Stimulated activated naive B cell treated with anti-CD40 and anti-IgM and Interleukin-4, amounts not matched to agents 10 μg/mL and 1 μg/mL and 100 μg/mL, for 72 hours (primary cell): ENCODE measurements around the gene TRIP10.

Experiments used
- ATAC-seq, 2 donors: fragments of 150-1000 bp; cut with Tn5 transposase; replicated peaks; 2 replicates each; pipeline ENCODE4 v1.10.0; 2021; ENCODE audit warnings: moderate library complexity in 1 of 2
- DNase-seq: peaks from one replicate; pipeline ENCODE4 v3.0.0; 2021
- H3K27ac Mint-ChIP-seq: one replicate; pipeline ENCODE4 v1.8.0; 2022; ENCODE audit warnings: mild to moderate bottlenecking, mixed read lengths
- H3K27me3 Mint-ChIP-seq, 2 donors: one replicate each; pipeline ENCODE4 v1.8.0; 2022; ENCODE audit warnings: mixed read lengths in 2 of 2
- H3K36me3 Mint-ChIP-seq, 2 donors: one replicate each; pipeline ENCODE4 v1.8.0; 2022; ENCODE audit warnings: mixed read lengths in 2 of 2, mild to moderate bottlenecking in 1 of 2
- H3K4me1 Mint-ChIP-seq, 2 donors: one replicate each; pipeline ENCODE4 v1.8.0; 2022; ENCODE audit warnings: mixed read lengths in 2 of 2, mild to moderate bottlenecking in 1 of 2
- H3K4me3 Mint-ChIP-seq, 2 donors: one replicate each; pipeline ENCODE4 v1.8.0; 2022; ENCODE audit warnings: mild to moderate bottlenecking in 2 of 2, mixed read lengths in 2 of 2, moderate library complexity in 1 of 2
- H3K9me3 Mint-ChIP-seq, 2 donors: one replicate each; pipeline ENCODE4 v1.8.0; 2022; ENCODE audit warnings: mixed read lengths in 2 of 2, mild to moderate bottlenecking in 1 of 2

TRIP10 gene

DNA sequence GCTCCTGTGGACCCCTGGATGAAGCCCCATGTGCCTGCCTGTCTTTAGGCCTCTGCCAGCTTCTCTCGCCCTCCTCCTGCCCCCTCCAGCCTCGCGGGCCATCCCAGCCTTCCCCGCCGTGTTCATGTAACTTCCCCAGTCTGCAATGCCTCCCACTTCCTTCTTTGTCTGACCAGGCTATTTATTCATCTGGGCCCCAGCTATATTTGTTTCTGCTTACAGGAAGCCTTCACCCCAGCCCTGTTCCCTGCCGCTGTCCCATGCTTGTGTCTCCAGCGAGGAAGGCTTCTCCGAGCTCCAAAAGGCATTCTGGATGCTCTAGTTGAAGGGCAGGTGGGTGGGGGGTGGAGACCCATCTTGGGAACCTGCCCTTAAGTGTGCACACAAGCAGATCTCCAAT, 11.1 kb upstream of the TRIP10 start:
- peak overlapping the region; percentile 25 to 55 for H3K4me3 Mint-ChIP-seq
- peaks cover 33 to 50% of the 10 kb centered on the region in 2 donors for H3K4me1 Mint-ChIP-seq
- peak overlapping the region; percentile 94 for H3K27ac Mint-ChIP-seq
- peaks cover 18 to 37% of the 10 kb centered on the region in 2 donors for H3K36me3 Mint-ChIP-seq
- ATAC-seq (peak; percentile 74 to 78), DNase-seq (no peak)
- H3K27me3 Mint-ChIP-seq = no peaks in the 10 kb centered on the region
- H3K9me3 Mint-ChIP-seq = no peaks in the 10 kb centered on the region

DNA sequence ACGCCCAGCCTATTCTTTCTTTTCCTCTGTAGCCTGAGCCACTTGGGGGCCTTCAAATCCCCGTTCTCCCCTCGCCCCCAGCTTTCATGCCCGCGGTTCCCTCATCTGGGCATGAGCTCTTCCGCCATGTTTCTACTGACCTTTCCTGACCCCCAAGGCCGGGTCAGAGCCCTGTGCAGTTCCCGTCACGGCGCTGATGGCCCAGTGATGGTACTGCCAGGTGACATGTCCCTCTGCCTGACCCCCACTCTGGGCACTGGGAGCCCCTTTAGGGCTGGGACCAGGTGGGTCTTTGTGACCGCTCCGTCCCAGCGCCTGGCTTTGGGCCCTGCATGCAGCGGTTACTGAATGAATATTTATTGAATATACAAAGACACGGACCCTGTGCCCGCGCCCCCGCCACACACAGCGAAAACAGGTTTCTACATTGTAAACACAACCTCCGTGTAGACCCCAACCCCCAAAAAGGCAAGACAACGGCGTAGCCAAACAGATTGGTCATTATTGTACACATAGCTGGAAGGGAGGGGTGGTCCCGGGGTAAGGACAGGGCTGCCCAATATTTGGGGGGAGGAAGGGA, 9.8 kb upstream of the TRIP10 start:
- peaks cover 20 to 47% of the 10 kb centered on the region in 2 donors for H3K36me3 Mint-ChIP-seq
- H3K27ac Mint-ChIP-seq = peak overlapping the region; percentile 32
- DNase-seq = no peak
- H3K4me3 Mint-ChIP-seq = no peak overlapping the region
- ATAC-seq = no peak
- H3K9me3 Mint-ChIP-seq = no peaks in the 10 kb centered on the region
- no peaks in the 10 kb centered on the region for H3K27me3 Mint-ChIP-seq
- H3K4me1 Mint-ChIP-seq = peaks cover 24 to 37% of the 10 kb centered on the region in 2 donors

DNA sequence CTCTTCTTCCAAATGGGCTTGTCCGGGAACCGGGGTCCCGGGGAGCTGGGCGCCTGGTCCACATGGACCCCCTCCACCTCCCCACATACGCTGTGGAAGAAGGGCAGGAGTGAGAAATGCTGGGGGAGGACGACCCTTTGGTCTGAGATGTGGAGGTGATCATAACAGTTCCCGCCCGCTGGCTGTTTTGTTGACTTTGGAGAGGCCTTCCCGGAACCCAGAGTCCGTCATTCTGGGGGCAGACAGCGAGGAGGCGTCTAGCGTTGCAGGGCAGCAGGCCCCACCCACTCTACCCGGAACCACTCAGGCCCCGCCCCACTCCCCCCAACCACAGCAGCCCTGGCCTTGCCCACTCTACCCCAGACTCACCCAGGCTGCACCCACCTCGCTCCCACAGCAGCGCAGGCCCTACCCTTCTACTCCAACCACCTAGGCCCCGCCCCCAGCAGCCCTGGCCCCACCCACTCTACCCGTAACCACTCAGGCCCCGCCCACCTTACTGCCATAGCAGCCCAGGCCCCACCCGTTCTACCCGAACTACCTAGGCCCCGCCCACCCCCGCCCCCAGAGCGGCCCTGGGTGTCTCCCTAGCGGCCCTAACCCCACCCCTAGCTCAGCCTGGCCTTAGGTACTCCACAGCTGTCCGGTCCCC, 9.2 kb upstream of the TRIP10 start:
- H3K4me3 Mint-ChIP-seq = no peak overlapping the region
- H3K27me3 Mint-ChIP-seq = no peaks in the 10 kb centered on the region
- H3K9me3 Mint-ChIP-seq = no peaks in the 10 kb centered on the region
- DNase-seq (no peak), ATAC-seq (peak; percentile 50 to 54)
- H3K4me1 Mint-ChIP-seq = peaks cover 19 to 31% of the 10 kb centered on the region in 2 donors
- no peak overlapping the region for H3K27ac Mint-ChIP-seq
- H3K36me3 Mint-ChIP-seq = peaks cover 20 to 47% of the 10 kb centered on the region in 2 donors

DNA sequence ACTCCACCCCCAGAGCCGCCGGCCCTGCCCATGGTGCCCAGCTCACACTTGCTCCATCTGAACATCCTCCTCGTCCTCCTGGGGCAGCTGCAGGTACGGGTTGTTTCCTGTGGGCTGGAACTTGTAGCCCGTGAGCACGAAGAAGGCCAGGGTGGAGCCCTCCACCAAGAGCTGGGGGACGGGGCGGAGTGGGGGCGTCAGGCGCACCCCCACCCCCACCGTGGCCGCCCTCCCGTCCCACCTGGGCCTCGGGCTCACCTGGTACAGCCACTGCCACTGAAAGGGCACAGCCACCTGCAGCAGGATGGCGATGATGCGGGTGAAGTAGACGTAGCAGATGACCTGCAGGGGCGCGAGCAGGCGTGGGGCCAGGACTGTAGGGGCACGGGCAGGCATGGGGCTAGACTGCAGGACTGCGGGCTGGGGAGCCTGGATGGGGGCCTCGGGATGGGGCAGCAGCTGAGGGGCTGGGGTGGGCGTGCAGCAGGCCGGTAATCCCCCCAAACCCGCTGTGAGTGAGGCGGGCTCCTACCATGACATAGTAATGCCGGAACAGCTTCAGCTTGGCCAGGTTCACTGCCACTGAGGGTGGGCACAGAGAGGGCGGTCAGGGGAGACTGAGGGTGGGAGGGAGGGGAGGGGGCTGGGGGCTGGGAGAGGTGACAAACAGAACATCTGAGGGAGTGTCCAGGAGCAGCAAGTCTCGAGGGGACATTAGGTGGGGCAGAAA, 8.4 kb upstream of the TRIP10 start:
- Mint-ChIP-seq H3K27me3 (no peaks in the 10 kb centered on the region), H3K4me3 (no peak overlapping the region), H3K36me3 (peaks cover 20 to 47% of the 10 kb centered on the region in 2 donors), H3K9me3 (no peaks in the 10 kb centered on the region), H3K27ac (no peak overlapping the region), H3K4me1 (peaks cover 16 to 35% of the 10 kb centered on the region in 2 donors)
- no peak for ATAC-seq
- DNase-seq = no peak

DNA sequence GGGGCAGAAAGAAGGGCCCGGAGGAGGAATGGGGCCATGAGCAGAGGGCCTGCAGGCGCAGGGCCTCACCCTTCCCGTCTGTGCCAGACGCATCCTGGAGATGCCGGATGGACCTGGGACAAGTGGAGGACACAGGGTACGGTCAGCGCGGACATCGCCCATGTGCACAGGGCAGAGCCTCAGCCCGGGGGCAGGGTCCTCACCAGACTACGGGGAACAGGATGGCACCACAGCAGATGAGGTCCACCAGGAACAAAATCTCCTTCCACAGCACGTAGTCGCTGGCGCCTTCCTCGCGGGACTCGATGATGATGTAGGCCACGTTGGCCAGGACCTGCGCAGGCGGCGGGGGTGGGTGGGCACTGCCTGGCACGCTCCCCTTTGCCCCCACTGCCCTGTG, 7.7 kb upstream of the TRIP10 start:
- H3K27me3 Mint-ChIP-seq = no peaks in the 10 kb centered on the region
- ATAC-seq (no peak), DNase-seq (no peak)
- H3K4me3 Mint-ChIP-seq = no peak overlapping the region
- H3K4me1 Mint-ChIP-seq = peaks cover 18 to 40% of the 10 kb centered on the region in 2 donors
- H3K36me3 Mint-ChIP-seq = peaks cover 20 to 47% of the 10 kb centered on the region in 2 donors
- no peaks in the 10 kb centered on the region for H3K9me3 Mint-ChIP-seq
- no peak overlapping the region for H3K27ac Mint-ChIP-seq

DNA sequence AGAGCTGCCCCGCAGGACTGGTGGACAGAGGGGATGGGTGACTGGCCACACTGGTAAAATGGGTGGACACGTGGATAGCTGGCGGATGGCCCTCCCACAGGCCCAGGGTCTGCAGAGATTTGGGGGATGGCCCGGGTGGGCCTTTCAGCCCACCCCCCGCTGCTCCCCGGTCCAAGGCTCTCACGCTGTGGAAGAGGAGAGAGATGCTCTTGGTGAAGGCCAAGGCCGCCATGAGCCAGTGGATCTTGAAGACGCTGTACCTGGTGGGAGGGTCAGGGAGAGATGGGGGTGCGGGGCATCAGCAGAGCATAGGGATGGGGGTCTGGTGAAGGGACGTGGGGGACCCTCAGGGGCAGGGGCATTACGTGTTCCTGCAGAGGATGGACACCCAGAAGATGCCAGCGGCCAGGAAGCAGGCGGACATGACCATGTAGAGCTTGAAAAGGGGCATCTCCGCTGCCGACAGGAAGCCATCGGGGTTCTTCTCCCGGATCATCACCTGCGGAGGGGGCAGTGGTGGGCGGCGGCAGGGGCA, 6.6 kb upstream of the TRIP10 start:
- H3K27me3 Mint-ChIP-seq = no peaks in the 10 kb centered on the region
- peaks cover 20 to 47% of the 10 kb centered on the region in 2 donors for H3K36me3 Mint-ChIP-seq
- no peak overlapping the region for H3K4me3 Mint-ChIP-seq

DNA sequence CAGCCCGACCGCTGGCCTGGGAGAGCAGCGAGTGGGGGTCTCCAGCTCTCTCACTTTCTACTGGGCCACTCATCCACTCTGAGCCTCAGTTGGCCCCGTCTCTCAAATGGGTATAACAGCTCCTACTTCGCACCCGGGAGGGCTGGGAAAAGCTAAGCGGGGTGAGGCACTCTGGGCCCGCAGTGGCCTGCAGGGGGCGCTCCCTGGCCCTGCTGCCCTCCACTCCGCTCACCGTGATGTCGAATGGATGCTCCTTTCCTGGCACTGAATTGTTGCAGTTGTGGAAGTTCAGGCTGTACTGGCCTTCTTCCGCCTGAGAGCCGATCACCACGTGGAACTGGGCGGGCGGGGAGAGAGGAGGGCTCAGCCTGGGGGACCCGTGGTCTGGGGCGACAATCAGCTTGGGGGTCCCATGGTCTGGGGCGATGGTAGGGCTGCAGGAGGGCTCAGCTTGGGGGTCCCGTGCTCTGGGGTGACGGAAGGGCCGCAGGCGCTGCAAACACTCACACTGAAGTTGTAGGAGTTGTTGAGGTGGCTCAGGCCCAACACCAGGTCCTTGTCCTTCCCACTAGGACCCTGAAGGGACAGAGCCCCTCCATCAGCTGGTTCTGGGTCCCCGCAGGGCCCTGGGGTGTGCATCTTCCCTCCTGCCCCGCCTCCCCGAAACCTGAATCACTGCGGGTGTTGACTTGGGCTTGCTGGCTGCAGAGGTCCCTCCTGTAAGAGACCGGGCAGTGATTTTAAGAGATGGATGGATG, 6.0 kb upstream of the TRIP10 start:
- peaks cover 20 to 36% of the 10 kb centered on the region in 2 donors for H3K4me1 Mint-ChIP-seq
- H3K9me3 Mint-ChIP-seq = no peaks in the 10 kb centered on the region
- DNase-seq (no peak), ATAC-seq (no peak)
- H3K4me3 Mint-ChIP-seq = no peak overlapping the region
- H3K27me3 Mint-ChIP-seq = no peaks in the 10 kb centered on the region
- no peak overlapping the region for H3K27ac Mint-ChIP-seq
- peaks cover 20 to 43% of the 10 kb centered on the region in 2 donors for H3K36me3 Mint-ChIP-seq

More for the DNA sequence above, 6.6 kb upstream of the TRIP10 start:
- Mint-ChIP-seq H3K9me3 (no peaks in the 10 kb centered on the region), H3K27ac (no peak overlapping the region), H3K4me1 (peaks cover 19 to 36% of the 10 kb centered on the region in 2 donors)
- no peak for DNase-seq
- ATAC-seq = no peak

DNA sequence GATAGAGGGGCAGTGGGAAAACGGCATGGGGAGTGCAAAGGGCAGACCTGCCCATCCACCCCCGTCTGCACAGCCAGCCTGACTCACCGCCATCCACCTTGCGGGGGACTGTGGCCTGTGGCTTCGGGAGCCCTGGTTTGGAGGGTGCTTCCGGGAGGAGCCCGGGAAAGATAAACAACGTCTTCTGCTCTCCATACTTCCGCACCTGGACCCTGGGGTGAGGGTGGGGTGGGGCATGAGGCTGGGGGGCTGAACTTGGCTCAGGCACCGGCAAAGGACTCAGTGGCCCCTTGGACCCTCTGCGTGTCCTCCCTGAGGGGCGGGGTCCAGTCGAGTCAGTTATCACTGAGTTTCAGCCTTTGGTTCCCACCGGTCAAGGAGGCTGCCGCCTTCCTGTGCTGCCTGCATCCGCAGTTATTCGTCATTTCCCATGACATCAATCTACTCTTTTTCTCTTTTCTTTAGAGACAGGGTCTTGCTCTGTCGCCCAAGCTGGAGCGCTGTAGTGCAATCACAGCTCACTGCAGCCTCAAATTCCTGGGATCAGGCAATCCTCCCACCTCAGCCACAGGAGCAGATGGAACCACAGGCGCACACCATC, 5.3 kb upstream of the TRIP10 start:
- no peaks in the 10 kb centered on the region for H3K27me3 Mint-ChIP-seq

DNA sequence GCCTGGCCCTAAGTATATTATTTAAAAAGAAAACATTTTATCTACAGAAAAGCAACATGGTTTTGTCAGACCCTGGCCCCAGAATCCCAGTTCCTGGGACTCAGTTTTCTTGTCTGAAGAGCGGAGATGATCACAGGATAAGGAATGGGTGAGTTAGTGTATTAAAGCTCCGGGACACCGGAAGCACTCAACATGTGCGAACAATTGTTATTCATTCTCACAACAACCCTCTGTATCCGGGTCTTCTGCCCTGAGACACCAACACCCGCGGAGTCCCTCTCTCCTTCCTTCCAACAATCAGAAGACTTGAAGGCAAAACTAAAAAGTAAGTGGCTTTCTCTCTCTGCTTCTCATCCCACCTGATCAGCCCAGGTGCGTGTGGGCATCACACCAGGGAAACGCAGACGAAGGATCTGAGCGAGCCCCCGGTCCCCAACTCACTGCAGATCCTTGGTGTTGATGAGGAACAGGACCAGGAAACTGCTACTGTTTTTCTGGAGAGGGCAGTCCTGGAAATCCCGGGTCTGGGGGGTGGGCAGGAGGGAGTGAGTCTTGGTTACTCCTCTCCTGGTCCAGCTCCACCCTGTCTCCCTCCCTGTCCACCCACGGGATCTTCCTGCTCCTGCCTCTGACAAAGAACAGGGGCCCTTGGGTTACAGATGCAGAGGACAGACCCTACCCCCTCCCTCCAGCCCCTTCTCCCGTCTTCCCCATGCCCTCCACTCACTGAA, 4.1 kb upstream of the TRIP10 start:
- no peak for ATAC-seq
- H3K4me1 Mint-ChIP-seq = peaks cover 23 to 34% of the 10 kb centered on the region in 2 donors
- H3K36me3 Mint-ChIP-seq = peaks cover 13 to 30% of the 10 kb centered on the region in 2 donors
- DNase-seq = no peak
- H3K9me3 Mint-ChIP-seq = no peaks in the 10 kb centered on the region
- H3K27me3 Mint-ChIP-seq = no peaks in the 10 kb centered on the region
- peak overlapping the region; percentile 89 to 90 for H3K4me3 Mint-ChIP-seq
- H3K27ac Mint-ChIP-seq = peak overlapping the region; percentile 98

More for the DNA sequence above, 5.3 kb upstream of the TRIP10 start:
- Mint-ChIP-seq H3K36me3 (peaks cover 20 to 42% of the 10 kb centered on the region in 2 donors), H3K4me3 (no peak overlapping the region), H3K9me3 (no peaks in the 10 kb centered on the region), H3K27ac (no peak overlapping the region), H3K4me1 (peaks cover 25 to 36% of the 10 kb centered on the region in 2 donors)
- ATAC-seq (no peak), DNase-seq (no peak)

DNA sequence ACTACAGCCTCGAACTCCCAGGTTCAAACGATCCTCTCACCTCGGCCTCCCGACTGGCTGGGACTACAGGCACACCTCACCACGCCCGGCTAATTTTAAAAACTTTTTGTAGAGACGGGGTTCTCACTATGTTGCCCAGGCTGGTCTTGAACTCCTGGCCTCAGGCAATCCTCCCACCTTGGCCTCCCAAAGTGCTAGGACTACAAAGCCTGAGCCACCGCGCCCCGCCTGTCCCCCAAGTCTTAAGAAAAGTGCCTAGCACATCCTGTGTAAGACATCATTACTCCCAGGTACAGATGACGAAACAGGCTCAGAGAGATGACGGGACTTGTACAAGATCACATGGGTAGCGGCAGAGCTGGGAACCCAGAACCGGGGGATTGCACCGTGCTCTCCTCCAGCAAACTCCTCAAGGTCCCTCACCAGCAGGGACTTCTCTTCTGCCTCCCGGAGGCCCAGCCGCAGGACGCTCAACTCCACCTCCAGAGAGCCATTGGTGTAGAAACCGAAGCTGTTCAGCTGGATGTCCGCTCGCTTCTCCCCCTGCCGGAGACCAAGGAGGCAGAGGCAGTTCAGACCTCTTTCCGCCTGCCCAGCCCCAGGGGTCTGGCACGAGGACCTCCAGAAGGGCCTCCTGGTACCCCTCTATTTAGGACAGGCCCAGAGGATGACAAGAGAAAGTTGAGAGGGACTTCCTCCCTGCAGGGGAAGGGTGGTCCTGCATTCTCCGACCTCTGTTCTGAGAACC, 3.1 kb upstream of the TRIP10 start:
- peak overlapping the region; percentile 98 for H3K27ac Mint-ChIP-seq
- peak overlapping the region; percentile 89 to 90 for H3K4me3 Mint-ChIP-seq
- peaks cover 15 to 34% of the 10 kb centered on the region in 2 donors for H3K36me3 Mint-ChIP-seq
- ATAC-seq = peak; percentile 17
- DNase-seq = peak; percentile 70
- H3K27me3 Mint-ChIP-seq = no peaks in the 10 kb centered on the region
- no peaks in the 10 kb centered on the region for H3K9me3 Mint-ChIP-seq
- H3K4me1 Mint-ChIP-seq = peaks cover 29 to 44% of the 10 kb centered on the region in 2 donors

DNA sequence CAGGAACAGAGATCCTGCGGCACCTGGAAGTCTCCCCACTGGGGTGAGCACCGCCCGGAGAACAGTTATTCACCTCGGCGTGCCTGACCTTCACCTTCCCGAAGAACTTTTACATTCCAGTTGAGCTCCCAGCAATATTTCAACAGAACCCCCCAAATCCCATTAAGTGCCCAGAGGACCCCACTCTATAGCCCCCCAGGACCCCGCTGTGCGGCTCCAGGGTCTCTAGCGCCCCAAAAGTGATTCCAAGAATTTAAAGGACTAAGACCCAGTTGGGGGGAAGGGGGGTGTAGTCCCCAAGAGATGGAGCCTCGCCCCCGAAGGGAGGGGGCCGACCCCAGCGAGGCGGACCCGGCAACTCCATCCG, 2.6 kb upstream of the TRIP10 start:
- Mint-ChIP-seq H3K27ac (peak overlapping the region; percentile 98), H3K4me1 (peaks cover 30 to 47% of the 10 kb centered on the region in 2 donors), H3K4me3 (peak overlapping the region; percentile 89 to 90), H3K27me3 (no peaks in the 10 kb centered on the region), H3K36me3 (peaks cover 15 to 31% of the 10 kb centered on the region in 2 donors), H3K9me3 (no peaks in the 10 kb centered on the region)
- peak; percentile 31 for DNase-seq
- no peak for ATAC-seq

DNA sequence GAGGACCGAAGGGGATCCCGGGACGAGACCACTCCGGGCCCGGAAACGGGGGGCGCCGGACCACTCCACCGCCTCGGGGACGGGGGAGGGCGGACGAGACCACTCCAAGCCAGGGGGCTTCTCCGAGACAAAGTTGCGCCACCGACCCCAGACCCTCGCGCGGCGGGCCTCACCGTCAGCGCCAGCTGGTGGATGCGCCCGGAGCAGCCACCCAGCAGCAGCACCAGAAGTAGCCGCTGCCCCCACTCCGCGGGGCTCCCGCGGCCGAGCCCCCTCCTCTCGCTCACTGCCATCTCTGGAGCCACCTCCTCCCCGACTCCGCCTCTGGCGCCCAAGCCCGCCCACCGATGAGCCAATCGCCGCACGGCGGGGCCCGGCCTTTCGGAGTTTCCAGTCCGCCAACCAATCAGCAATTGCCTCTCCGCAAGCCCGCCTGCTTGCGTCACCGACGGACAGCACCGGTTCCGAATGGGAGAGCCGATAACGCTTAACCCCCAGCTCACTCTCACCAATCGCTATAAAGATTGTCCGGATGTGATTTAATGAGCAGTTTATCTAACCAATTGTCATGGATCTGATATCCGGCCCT, 2.1 kb upstream of the TRIP10 start, which contains the start of gene GPR108:
GPR108 (minus strand) TSS at position 297 of the 589 bp plus-strand sequence; CDS start at position 293, 4 bp downstream.
- peak within 1 kb of the TSS; percentile 89 to 90 for H3K4me3 Mint-ChIP-seq

More for the DNA sequence above, 2.1 kb upstream of the TRIP10 start, which contains the start of gene GPR108:
- DNase-seq (peak; percentile 100), ATAC-seq (peak; percentile 74 to 79)
- H3K9me3 Mint-ChIP-seq = no peaks in the 10 kb centered on the region
- H3K27ac Mint-ChIP-seq = peak within 1 kb of the TSS; percentile 98
- peaks cover 33 to 47% of the 10 kb centered on the region in 2 donors for H3K4me1 Mint-ChIP-seq
- peaks cover 14 to 30% of the 10 kb centered on the region in 2 donors for H3K36me3 Mint-ChIP-seq
- H3K27me3 Mint-ChIP-seq = no peaks in the 10 kb centered on the region
